H9 (cell line): ENCODE measurements around the gene ITPR1. TPM values are rescaled to one million over a fixed set of nuclear protein-coding genes. Genes with fewer than 3 reads are reported as not detected.

ENCODE experiments used
- DNase-seq: peaks from one replicate; pipeline ENCODE4 v3.0.0-alpha.2; 2017
- H2AFZ ChIP-seq: one replicate; pipeline ENCODE4 v1.6.1; 2013; ENCODE audit warnings: mild to moderate bottlenecking, low read length, control low read depth, moderate library complexity
- H2AK5ac ChIP-seq: 2 replicates; pipeline ENCODE4 v1.6.1; 2013; ENCODE audit warnings: low read length, control low read depth, mixed read lengths; ENCODE audit not compliant: insufficient read length
- H2BK120ac ChIP-seq: one replicate; pipeline ENCODE4 v1.6.1; 2013; ENCODE audit warnings: low read depth, mild to moderate bottlenecking, low read length, control low read depth, inconsistent platforms; ENCODE audit not compliant: poor library complexity, severe bottlenecking
- H2BK12ac ChIP-seq: 2 replicates; pipeline ENCODE4 v1.6.1; 2013; ENCODE audit warnings: low read length, control low read depth, mixed read lengths, low read depth; ENCODE audit not compliant: insufficient read length
- H2BK15ac ChIP-seq: 2 replicates; pipeline ENCODE4 v1.6.1; 2013; ENCODE audit warnings: low read depth, low read length, control low read depth
- H2BK20ac ChIP-seq: one replicate; pipeline ENCODE4 v1.6.1; 2013; ENCODE audit warnings: low read depth, mild to moderate bottlenecking, low read length, control low read depth, inconsistent platforms; ENCODE audit not compliant: poor library complexity, severe bottlenecking
- H2BK5ac ChIP-seq: 2 replicates; pipeline ENCODE4 v1.6.1; 2013; ENCODE audit warnings: low read length, control low read depth, mixed read lengths; ENCODE audit not compliant: insufficient read length
- H3K14ac ChIP-seq: 2 replicates; pipeline ENCODE4 v1.6.1; 2013; ENCODE audit warnings: low read length, control low read depth; ENCODE audit not compliant: insufficient read depth
- H3K18ac ChIP-seq: 2 replicates; pipeline ENCODE4 v1.6.1; 2013; ENCODE audit warnings: low read depth, mild to moderate bottlenecking, mixed read lengths, low read length, control low read depth; ENCODE audit not compliant: insufficient read length
- H3K23ac ChIP-seq: 2 replicates; pipeline ENCODE4 v1.6.1; 2013; ENCODE audit warnings: low read length, control low read depth, mixed read lengths, low read depth; ENCODE audit not compliant: insufficient read length
- H3K23me2 ChIP-seq: 2 replicates; pipeline ENCODE4 v1.6.1; 2013; ENCODE audit warnings: low read depth, mild to moderate bottlenecking, mixed read lengths, low read length, control low read depth; ENCODE audit not compliant: insufficient read length, poor library complexity, severe bottlenecking
- H3K27ac ChIP-seq: 2 replicates; pipeline ENCODE4 v1.5.1; 2013; ENCODE audit warnings: low read length, control low read depth, mixed read lengths, low read depth; ENCODE audit not compliant: insufficient read length
- H3K27me3 ChIP-seq: 2 replicates; pipeline ENCODE4 v1.6.1; 2013; ENCODE audit warnings: low read length, control low read depth, inconsistent platforms; ENCODE audit not compliant: insufficient read depth
- H3K4ac ChIP-seq: 2 replicates; pipeline ENCODE4 v1.6.1; 2013; ENCODE audit warnings: low read depth, mild to moderate bottlenecking, control low read depth, inconsistent platforms, low read length, moderate library complexity
- H3K4me1 ChIP-seq: 2 replicates; pipeline ENCODE4 v1.6.1; 2013; ENCODE audit warnings: low read length, control low read depth, inconsistent platforms; ENCODE audit not compliant: insufficient read depth
- H3K4me2 ChIP-seq: 2 replicates; pipeline ENCODE4 v1.6.1; 2013; ENCODE audit warnings: low read length, control low read depth, mixed read lengths; ENCODE audit not compliant: insufficient read length, insufficient read depth
- H3K56ac ChIP-seq: 2 replicates; pipeline ENCODE4 v1.6.1; 2013; ENCODE audit warnings: low read depth, mild to moderate bottlenecking, mixed read lengths, low read length, control low read depth; ENCODE audit not compliant: insufficient read length
- H3K79me1 ChIP-seq: 2 replicates; pipeline ENCODE4 v1.6.1; 2013; ENCODE audit warnings: low read depth, mild to moderate bottlenecking, moderate library complexity, low read length, control low read depth, inconsistent platforms; ENCODE audit not compliant: insufficient read depth, poor library complexity, severe bottlenecking
- H3K79me2 ChIP-seq: 2 replicates; pipeline ENCODE4 v1.6.1; 2013; ENCODE audit warnings: low read length, control low read depth, inconsistent platforms; ENCODE audit not compliant: insufficient read depth
- H3K9ac ChIP-seq: 2 replicates; pipeline ENCODE4 v1.6.1; 2013; ENCODE audit warnings: low read length, control low read depth, mixed read lengths; ENCODE audit not compliant: insufficient read length; ENCODE audit errors: extremely low read depth
- H3K9me3 ChIP-seq: one replicate; pipeline ENCODE4 v1.6.1; 2013; ENCODE audit warnings: low read depth, low read length, inconsistent platforms; ENCODE audit not compliant: control insufficient read depth
- H3T11ph ChIP-seq: one replicate; pipeline ENCODE4 v1.6.1; 2013; ENCODE audit warnings: mild to moderate bottlenecking, low read length, control low read depth, inconsistent platforms
- H4K20me1 ChIP-seq: one replicate; pipeline ENCODE4 v1.6.1; 2013; ENCODE audit not compliant: control insufficient read depth, insufficient read length, insufficient read depth
- H4K5ac ChIP-seq: 2 replicates; pipeline ENCODE4 v1.6.1; 2013; ENCODE audit warnings: low read depth, mild to moderate bottlenecking, mixed read lengths, low read length, control low read depth; ENCODE audit not compliant: insufficient read length
- H4K8ac ChIP-seq: replicated peaks from 2 replicates; pipeline ENCODE4 v1.6.1; 2013; ENCODE audit warnings: low read length, control low read depth, mixed read lengths, low read depth; ENCODE audit not compliant: insufficient read length
- H4K91ac ChIP-seq: 2 replicates; pipeline ENCODE4 v1.6.1; 2013; ENCODE audit warnings: low read depth, mild to moderate bottlenecking, moderate library complexity, mixed read lengths, low read length, control low read depth; ENCODE audit not compliant: insufficient read length
- H3K27ac Mint-ChIP-seq, 3 experiments: 2 replicates in 2 of 3; 3 replicates in 1 of 3; pipeline ENCODE4 v1.8.0; 2020 to 2021; ENCODE audit warnings: mixed read lengths in 3 of 3, mild to moderate bottlenecking in 1 of 3, moderate library complexity in 1 of 3
- H3K27me3 Mint-ChIP-seq: 2 replicates; pipeline ENCODE4 v1.8.0; 2021; ENCODE audit warnings: low read depth, mild to moderate bottlenecking, moderate library complexity, mixed read lengths
- H3K36me3 Mint-ChIP-seq, 3 experiments: 2 replicates in 2 of 3; 3 replicates in 1 of 3; pipeline ENCODE4 v1.8.0; 2020 to 2021; ENCODE audit warnings: low read depth in 3 of 3, mixed read lengths in 3 of 3; ENCODE audit not compliant: insufficient read depth in 1 of 3
- H3K4me1 Mint-ChIP-seq, 2 experiments: 2 replicates each; pipeline ENCODE4 v1.8.0; 2020; ENCODE audit warnings: mixed read lengths in 2 of 2
- H3K4me3 Mint-ChIP-seq, 2 experiments: 2 replicates in 1 of 2; 3 replicates in 1 of 2; pipeline ENCODE4 v1.8.0; 2020 to 2021; ENCODE audit warnings: mild to moderate bottlenecking in 2 of 2, mixed read lengths in 2 of 2, moderate library complexity in 1 of 2
- H3K9me3 Mint-ChIP-seq, 2 experiments: 2 replicates in 1 of 2; 3 replicates in 1 of 2; pipeline ENCODE4 v1.8.0; 2020; ENCODE audit warnings: mild to moderate bottlenecking in 2 of 2, mixed read lengths in 2 of 2, moderate library complexity in 1 of 2
- CTCF ChIP-seq: fragments of 200-600 bp; sonication (generic); conservative IDR thresholded peaks from 3 replicates; pipeline ENCODE4 v1.8.0; 2021; ENCODE audit warnings: antibody characterized with exemption, mild to moderate bottlenecking
- WGBS: extraction: QIAGEN DNeasy Blood & Tissue Kit; methylation state at CpG from one replicate; pipeline ENCODE4 v1.1.7; 2013; ENCODE audit warnings: missing lambda C conversion rate, low lambda C conversion rate, mixed read lengths; ENCODE audit not compliant: insufficient read length; ENCODE audit errors: extremely low coverage; 5-methylcytosine and 5-hydroxymethylcytosine counted together
- total RNA-seq: library from RNA; stranded (reverse); gene quantifications from 2 replicates; pipeline ENCODE4 v1.2.1, GENCODE V29; 2021

Gene ITPR1
- total RNA-seq, 1 experiment from 2014 or later = 4.2 TPM

GRCh38 chr3:4670352-4670751 lies 177.2 kb downstream of the ITPR1 start:
- Histone ChIP-seq H4K20me1 (no peaks in the 10 kb centered on the region), H2BK120ac (no peak overlapping the region), H3K9ac (no peak overlapping the region), H3K14ac (no peak overlapping the region), H2AK5ac (no peak overlapping the region), H3K27me3 (no peaks in the 10 kb centered on the region), H3K4ac (no peak overlapping the region), H3K23me2 (no peaks in the 10 kb centered on the region), H3T11ph (no peak overlapping the region), H3K27ac (no peak overlapping the region), H3K9me3 (no peaks in the 10 kb centered on the region), H4K5ac (no peak overlapping the region), H3K23ac (no peak overlapping the region), H2BK20ac (no peak overlapping the region), H3K56ac (no peak overlapping the region), H2BK15ac (no peak overlapping the region), H3K79me2 (no peaks in the 10 kb centered on the region), H3K18ac (no peak overlapping the region), H2BK5ac (no peak overlapping the region), H3K79me1 (no peaks in the 10 kb centered on the region), H3K4me2 (no peak overlapping the region), H2BK12ac (no peak overlapping the region), H4K91ac (no peak overlapping the region), H3K4me1 (no peaks in the 10 kb centered on the region), H4K8ac (no peak overlapping the region), H2AFZ (no peak overlapping the region)
- Mint-ChIP-seq H3K4me1 (no peaks in the 10 kb centered on the region), H3K9me3 (no peaks in the 10 kb centered on the region), H3K36me3 (no peaks in the 10 kb centered on the region; a peak in 1 of 7 replicates), H3K4me3 (no peak overlapping the region), H3K27ac (no peak overlapping the region), H3K27me3 (no peaks in the 10 kb centered on the region)
- DNase-seq = peak; percentile 52
- TF ChIP-seq CTCF = peak; percentile 66
- WGBS = no CpG with 5 or more reads among the region's 5 CpGs
